HG03571 (cell line): ENCODE measurements around the gene ZNF774.
A peak's percentile ranks its signal among the peaks of the same experiment; 100 is the strongest.
"Not testable (repeated sequence)": the region's sequence is repeated elsewhere in the genome, so short reads cannot be mapped to it uniquely, and the experiment has no call there.

Experiments used
- ATAC-seq: cut with Tn5 transposase; IDR thresholded peaks from one replicate; pipeline ENCODE4 v1.9.1; 2021; ENCODE audit not compliant: unreplicated experiment

ZNF774 gene

GRCh38 chr15:90352107-90352893 lies at the start of gene ZNF774:
ZNF774 (plus strand) TSS chr15:90352284; CDS start chr15:90354661, 2,377 bp downstream.
- peak; percentile 99 for ATAC-seq

- not testable (repeated sequence) for ATAC-seq
Observed at GRCh38 chr15:90305355-90305754, 46.7 kb upstream of the ZNF774 start.

GRCh38 chr15:90305932-90306331 lies 46.2 kb upstream of the ZNF774 start:
- no peak for ATAC-seq

- ATAC-seq = peak; percentile 81
Observed at GRCh38 chr15:90306560-90306959, 45.5 kb upstream of the ZNF774 start.

GRCh38 chr15:90307661-90308060 lies 44.4 kb upstream of the ZNF774 start:
- no peak for ATAC-seq

- ATAC-seq = no peak
Observed at GRCh38 chr15:90309020-90309419, 43.1 kb upstream of the ZNF774 start.

GRCh38 chr15:90315278-90315982 lies 36.7 kb upstream of the ZNF774 start:
- no peak for ATAC-seq

- no peak for ATAC-seq
Observed at GRCh38 chr15:90316139-90316538, 35.9 kb upstream of the ZNF774 start.

GRCh38 chr15:90318591-90318990 lies 33.5 kb upstream of the ZNF774 start:
- no peak for ATAC-seq

GRCh38 chr15:90320062-90320884 lies 31.8 kb upstream of the ZNF774 start:
- ATAC-seq = peak; percentile 80

- no peak for ATAC-seq
Observed at GRCh38 chr15:90320885-90321278, 31.2 kb upstream of the ZNF774 start.

GRCh38 chr15:90322538-90322937 lies 29.5 kb upstream of the ZNF774 start:
- no peak for ATAC-seq

GRCh38 chr15:90325726-90326125 lies 26.4 kb upstream of the ZNF774 start:
- no peak for ATAC-seq

- ATAC-seq = no peak
Observed at GRCh38 chr15:90326441-90326840, 25.6 kb upstream of the ZNF774 start.

GRCh38 chr15:90327311-90327710 lies 24.8 kb upstream of the ZNF774 start:
- ATAC-seq = no peak

GRCh38 chr15:90334304-90334731 lies 17.8 kb upstream of the ZNF774 start:
- ATAC-seq = no peak

- ATAC-seq = no peak
Observed at GRCh38 chr15:90336705-90337141, 15.4 kb upstream of the ZNF774 start.

GRCh38 chr15:90337256-90337655 lies 14.8 kb upstream of the ZNF774 start:
- ATAC-seq = no peak

- no peak for ATAC-seq
Observed at GRCh38 chr15:90338532-90338931, 13.6 kb upstream of the ZNF774 start.

GRCh38 chr15:90340345-90340744 lies 11.7 kb upstream of the ZNF774 start:
- no peak for ATAC-seq

- no peak for ATAC-seq
Observed at GRCh38 chr15:90343302-90343790, 8.7 kb upstream of the ZNF774 start.
